CD4-positive, alpha-beta T cell treated with Interleukin-1 beta for 1 hour (primary cell): Measurements from ENCODE around the gene ALOX15.
A peak's percentile ranks its signal among the peaks of the same experiment; 100 is the strongest.
"Not testable (repeated sequence)": the region's sequence is repeated elsewhere in the genome, so short reads cannot be mapped to it uniquely, and the experiment has no call there.

Source experiments
- DNase-seq, 2 donors: peaks; one replicate each; pipeline ENCODE4 v3.0.0-alpha.2; 2020 to 2022

Gene ALOX15

GRCh38 chr17:4592240-4593005, 49.1 kb downstream of the ALOX15 start:
- DNase-seq: no peak

DNA sequence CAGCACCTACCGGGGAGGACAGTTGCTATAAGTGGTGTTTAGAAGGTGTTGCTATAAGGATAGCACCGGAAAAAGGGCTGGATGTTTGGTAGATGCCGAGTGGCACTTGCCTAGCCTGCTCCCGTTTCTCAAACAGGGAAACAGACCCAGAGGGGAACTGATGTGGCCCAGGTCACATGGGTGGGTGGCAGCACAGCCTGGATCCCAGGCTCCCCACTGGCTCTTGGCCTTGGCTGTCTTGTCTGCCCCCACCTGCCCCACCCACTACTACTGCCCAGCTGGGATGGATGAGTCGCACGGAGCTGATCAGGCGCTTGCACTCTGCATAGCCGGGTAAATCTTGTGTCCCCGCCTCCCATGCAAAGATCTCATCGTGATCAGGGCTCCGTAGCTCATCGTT, 49.9 kb downstream of the ALOX15 start:
- no peak for DNase-seq

DNA sequence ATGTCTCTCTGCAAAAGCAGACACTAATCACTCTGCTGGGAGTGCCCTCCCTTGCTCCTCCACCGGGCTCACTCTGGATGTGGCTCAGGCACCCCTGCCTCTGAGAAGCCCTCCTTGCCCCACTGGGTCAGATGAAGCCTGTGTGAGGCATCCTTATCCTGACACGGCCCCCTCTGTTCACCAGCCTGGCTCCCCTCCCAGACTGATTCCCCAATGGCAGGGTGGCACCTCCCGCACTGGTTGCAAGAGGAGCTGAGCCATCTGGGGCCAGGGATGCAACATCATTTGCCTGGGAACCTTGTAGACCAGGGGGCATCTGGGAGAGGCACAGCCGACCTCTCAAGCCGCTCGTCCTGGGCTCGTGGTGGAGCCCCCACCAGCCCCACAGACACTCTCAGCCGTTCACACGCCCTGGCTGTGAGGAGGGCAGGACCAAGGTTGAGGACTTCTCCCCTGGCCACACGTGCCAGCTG, 50.5 kb downstream of the ALOX15 start:
- no peak for DNase-seq

DNA sequence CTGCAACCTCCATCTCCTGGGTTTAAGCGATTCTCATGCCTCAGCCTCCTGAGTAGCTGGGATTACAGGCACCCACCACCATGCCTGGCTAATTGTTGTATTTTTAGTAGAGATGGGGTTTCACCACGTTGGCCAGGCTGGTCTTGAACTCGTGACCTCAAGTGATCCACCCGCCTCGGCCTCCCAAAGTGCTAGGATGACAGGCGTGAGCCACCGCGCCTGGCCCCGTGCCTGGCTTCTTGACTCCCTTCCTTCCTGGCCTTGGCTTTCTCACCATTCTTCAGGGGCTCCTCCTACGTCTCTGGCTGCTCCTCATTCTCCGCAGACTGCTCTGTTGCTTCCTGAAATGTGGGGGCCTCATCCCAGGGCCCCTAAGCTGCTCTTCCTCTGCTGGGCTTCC, 51.4 kb downstream of the ALOX15 start:
- DNase-seq: not testable (repeated sequence)

DNA sequence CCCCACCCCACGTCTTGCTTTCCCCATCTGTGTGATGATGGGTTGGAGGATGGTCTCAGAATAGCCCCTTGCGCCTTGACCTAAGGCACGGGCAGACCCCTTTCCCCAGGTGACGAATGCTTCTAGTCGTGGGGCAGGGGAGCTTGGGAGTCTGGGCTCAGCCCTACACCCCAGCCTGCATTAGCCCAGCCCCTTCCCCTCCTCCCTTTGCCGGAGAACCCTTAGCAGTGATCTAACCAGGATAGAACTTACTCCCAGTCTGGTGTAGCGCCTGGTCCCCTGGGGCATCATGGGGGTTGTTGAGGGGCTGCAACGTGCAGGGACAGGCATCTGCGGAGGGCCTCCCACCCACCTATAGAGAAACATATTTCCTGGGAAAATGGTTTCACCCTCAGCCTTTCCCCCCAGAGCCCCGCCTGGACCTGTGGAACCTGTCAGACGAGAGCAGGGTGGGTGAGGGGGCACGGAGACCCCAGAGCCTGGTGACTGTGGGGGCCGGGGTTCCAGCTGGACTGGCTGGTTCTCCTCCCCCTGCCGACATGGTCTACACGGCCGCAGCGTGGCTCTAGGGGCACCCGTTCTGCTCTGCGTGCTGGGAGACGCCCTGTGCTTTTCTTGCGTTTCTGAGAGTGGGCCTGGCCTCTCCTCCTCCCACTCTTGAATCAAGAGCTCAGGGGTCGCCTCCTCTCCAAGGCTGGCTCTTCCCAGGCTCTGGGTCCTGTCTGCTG, 52.4 kb downstream of the ALOX15 start:
- no peak for DNase-seq

GRCh38 chr17:4588391-4588790, 53.1 kb downstream of the ALOX15 start:
- no peak for DNase-seq

DNA sequence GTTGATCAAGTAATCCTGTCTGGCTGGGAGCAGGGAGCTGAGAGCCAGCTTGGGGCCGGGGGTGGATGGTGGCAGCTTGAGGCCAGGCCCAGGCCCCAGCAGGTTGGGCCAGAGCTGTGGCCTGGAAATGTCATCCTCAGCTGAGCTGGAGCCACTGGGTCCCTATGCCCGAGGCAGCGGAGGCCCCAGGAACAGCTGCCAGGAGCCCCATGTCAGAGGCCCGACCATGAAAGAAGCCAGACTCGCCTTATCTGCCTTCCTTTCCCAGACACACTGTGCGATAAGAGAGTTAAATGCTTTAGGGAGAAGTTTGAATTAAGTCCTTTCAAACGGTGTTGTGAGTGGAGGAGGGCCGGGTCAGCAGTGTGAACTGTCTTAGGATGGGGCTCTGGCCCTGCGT, 53.7 kb downstream of the ALOX15 start:
- no peak for DNase-seq

DNA sequence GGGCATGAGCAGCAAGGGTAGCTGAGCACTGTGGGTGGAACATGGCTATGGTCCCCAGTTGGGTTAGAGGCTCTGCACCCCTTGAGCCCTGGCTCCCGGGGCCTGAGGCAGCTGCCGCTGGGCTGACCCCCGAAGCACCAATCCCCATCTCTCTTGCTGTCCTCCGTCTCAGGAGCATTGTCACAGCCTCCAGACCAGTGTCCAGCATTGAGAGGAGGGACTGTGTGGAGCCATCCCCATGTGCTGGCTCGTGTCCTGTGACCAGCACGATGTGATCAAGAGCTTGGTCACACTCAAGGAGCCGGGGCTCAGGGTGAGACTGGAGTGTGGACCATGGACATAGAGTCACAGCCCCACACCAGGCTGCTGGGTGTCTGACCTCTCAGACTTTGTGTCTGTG, 54.3 kb downstream of the ALOX15 start:
- no peak for DNase-seq

DNA sequence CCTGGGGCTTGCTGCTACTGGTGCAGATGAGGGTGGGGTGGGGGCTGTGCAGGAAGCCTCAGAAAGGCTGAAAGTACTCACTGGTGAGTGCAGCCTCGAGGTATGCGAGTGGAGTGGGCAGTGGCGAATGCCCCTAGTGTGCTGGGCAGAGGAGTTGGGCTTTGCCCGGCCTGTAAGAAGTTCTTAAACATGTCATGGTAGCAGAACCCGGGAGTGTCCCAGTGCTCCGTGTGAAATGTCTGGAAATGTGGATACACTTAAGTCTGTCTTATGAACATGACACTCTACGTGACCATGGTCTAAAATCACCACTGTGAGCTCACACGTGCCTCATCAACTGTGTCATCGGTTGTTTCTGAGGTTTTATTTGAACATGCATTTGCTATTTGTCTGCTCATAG, 55.4 kb downstream of the ALOX15 start:
- no peak for DNase-seq

- DNase-seq: no peak
These were observed 55.9 kb downstream of the ALOX15 start for GRCh38 chr17:4585638-4585994.

DNA sequence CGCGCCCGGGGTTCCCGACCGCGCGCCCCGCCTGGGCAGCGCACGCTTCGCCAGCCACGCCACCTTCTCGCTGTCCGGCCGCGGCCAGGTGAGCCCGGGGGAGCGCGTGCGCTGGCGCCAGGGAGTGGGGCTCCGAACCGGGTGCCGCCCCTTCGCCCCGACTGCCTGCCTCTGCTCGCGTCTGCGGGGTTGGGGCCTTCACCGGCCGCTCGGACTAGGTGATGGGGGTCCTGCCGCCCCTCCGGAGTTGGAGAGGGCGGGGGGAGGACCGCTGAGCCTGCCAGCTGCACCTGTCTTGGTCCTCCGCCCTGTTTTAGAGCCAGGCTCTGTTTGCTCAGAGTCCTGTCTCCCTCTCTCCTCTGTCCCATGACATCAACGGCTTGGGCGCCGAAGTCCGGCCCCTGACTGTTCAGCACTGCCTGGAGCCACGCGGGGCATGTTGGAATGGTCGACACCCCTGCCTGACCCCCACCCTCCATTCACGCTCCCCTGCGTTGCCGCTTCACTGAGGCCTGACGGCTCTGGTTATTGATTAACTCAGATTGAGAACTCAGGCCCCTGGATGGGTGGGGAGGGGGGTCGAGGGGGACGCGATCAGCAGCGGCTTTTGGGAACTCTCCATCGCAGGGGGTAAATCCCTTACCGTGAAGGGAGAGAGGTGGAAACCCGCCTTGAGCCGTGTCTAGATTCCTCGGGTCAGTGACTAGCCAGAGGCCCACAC, 56.4 kb downstream of the ALOX15 start:
- DNase-seq: no peak

DNA sequence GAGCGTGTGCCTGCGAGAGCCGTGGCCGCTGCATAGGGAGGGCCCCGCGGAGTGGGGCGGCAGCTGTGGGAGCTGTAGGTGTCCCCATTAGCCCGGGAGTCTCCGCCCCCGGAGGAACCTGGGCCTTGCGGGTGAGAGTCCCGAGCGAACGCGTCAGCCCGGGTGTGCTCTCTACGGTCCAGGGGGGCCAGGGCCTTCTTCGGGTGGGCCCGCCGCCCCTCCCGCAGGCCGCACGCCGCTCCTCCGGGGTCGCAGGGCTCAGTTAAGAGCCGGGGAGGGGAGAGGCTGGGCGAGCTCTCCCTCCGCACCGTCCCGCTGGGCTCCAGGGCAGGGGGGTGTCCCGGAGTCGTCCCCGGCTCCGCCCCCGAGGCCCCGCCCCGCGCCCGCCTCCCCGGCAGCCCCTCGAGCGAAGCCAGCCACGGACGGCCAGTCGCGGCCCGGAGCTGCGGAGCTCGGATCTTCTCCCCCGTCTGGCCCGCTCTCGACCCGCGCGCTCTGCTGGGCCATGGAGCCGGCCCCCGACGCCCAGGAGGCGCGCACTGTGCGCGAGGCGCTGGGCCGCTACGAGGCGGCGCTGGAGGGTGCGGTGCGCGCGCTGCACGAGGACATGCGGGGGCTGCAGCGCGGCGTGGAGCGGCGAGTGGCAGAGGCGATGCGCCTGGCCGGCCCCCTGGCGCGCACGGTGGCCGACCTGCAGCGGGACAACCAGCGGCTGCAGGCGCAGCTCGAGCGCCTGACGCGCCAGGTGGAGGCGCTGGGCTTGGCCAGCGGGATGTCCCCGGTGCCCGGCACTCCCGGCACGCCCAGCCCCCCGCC, 57.2 kb downstream of the ALOX15 start, which contains the start of gene SMTNL2:
TSS of gene SMTNL2 (plus strand) at position 429 of the 816 bp plus-strand sequence. CDS start at position 506, 77 bp downstream.
- DNase-seq: peak in 1 of 2 donors; percentile 13

GRCh38 chr17:4583782-4584100, 57.7 kb downstream of the ALOX15 start:
- DNase-seq: no peak

DNA sequence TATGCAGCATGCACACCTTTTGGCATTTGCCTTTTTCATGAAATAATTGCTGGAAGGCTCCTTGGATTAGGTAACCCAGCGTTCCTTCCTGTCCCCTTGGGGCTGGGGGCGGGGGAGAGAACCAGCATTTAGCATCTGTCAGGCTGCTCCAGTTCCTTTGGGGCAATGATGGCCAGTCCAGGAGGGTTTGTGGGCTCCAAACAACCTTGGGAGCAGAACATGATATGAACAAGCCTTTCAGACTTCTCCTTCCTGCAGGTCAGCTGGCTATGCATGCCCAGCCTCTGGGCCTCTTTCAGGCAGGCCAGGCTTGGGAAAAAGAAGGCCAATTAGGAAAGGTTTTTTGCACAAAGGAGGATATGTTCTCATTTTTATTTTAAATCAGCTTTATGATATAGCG, 58.3 kb downstream of the ALOX15 start:
- no peak for DNase-seq

GRCh38 chr17:4582691-4583090, 58.8 kb downstream of the ALOX15 start:
- no peak for DNase-seq

GRCh38 chr17:4582101-4582501, 59.4 kb downstream of the ALOX15 start:
- DNase-seq: no peak
